Measurements from ENCODE around the gene STX8.
A peak's percentile ranks its signal among the peaks of the same experiment; 100 is the strongest.
"Not testable (repeated sequence)": the region's sequence is repeated elsewhere in the genome, so short reads cannot be mapped to it uniquely, and the experiment has no call there.

The STX8 gene, protein sequence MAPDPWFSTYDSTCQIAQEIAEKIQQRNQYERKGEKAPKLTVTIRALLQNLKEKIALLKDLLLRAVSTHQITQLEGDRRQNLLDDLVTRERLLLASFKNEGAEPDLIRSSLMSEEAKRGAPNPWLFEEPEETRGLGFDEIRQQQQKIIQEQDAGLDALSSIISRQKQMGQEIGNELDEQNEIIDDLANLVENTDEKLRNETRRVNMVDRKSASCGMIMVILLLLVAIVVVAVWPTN

DNA sequence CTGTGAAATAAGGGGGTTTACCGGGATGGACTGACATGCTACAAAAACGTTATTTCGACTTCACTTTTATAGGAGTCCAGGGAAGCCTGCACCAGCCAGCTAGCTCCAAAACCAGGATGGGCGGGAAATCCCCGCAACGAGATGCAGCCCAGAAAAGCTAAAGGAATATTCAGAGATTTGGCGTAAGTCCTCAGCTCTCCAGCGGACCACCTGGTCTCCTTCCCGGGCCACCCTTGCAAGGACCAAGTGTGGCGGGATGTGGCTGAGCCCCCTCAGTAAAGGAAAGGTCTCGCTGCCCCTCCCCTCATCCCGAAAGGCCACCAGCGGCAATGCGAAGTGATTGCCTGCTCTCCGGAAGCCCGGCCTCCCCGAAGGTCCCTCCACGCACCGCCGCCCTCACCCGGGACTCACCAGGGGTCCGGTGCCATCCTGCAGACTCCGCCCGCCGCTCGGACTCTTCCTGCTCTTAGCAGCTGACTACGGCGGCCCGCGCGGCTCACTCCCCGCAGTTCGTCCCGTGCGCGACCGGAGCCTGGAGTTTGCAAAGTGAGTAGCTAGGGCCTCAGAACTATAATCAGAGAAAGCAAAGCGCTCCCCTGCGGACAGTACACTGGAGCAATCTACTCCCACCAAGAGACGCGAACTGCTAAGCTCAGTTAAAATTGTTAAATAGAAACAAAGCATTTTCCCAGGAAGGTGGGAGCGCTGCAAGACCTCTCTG is at the start of gene STX8:
TSS of gene STX8 (minus strand) at position 440 of the 721 bp plus-strand sequence. CDS start at position 428, 12 bp downstream.
- DNase-seq: peak; percentile 46

DNA sequence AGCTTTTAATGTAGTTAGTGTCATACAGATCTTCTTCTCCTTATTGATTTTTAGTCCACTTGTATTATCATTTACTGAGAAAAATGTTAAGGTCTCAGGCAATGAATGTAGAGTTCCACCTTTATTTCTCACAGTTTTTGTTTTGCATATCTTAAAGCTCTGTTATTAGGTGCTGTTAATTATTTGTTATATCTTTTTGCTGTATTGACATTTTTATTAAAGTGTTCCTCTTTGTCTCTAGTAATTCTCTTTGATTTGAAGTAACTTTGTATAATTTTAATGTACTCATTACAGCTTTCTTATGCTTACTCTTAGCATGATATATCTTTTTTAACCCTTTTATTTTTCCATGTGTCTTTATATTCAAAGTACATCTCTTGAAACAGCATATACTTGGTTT is 47.3 kb upstream of the STX8 start:
- DNase-seq: no peak

DNA sequence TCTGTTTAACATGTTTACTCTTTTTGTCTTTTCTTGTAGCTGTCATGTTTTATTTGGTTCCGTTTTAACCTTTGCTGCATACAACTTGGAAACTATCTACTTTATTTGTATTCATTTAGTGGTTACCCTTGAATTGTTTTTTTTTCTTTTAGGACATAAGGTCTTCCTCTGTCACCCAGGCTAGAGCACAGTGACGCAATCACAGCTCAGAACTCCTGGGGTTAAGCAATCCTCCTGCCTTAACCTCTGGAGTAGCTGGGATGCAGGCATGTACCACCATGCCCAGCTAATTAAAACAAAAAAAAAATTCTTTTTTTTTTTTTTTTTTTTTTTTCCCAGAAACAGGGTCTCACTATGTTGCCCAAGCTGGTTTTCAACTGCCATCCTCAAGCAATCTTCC is 39.9 kb upstream of the STX8 start:
- peak; percentile 5 for DNase-seq

DNA sequence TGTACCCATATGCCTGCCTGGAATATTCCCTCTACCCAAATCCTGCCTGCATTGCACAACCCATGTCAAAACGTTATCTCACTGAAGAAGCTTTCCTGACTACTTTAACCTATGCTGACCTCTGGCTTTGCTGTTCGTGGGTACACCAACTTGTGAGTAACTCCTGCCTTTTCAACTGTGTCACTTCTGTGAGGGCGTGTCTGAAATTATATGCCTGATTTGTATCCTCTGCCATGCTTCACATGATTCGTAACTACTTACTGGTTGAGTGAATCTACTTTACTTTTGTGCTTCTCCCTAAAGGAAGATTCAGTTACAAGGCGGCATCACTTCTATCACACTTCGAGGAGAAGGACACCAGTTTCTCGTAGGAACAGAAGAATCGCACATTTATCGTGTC is 36.4 kb upstream of the STX8 start:
- no peak for DNase-seq

DNA sequence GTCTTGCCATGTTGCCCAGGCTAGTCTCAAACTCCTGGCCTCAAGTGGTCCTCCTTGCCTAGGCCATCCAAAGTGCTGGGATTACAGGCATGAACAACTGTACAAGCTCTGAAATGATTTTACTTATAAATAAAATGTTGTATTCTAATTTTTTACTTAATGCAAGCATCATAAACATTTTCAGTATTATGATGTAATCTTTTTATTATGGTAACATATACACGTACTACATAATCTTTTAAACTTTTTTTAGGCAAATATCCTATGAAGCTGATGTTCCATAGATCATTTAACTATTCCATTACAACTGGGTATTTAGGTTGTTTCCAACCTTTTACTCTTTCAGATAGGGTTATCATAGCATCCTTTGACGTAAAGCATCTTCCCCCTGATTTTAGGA is 35.9 kb upstream of the STX8 start:
- DNase-seq: no peak

DNA sequence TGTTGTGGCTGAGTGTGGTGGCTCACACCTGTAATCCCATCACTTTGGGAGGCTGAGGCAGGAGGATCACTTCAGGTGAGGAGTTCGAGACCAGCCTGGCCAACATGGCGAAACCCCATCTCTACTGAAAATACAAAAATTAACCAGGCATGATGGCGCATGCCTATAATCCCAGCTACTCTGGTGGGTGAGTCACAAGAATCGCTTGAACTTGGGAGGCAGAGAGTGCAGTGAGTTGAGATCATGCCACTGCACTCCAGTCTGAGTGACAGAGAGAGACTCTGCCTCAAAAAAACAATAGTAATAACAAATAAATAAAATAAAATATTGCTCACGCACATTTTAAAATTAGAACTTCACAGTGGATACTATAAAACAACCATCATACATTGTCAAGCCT is 31.4 kb upstream of the STX8 start:
- DNase-seq: not testable (repeated sequence)

DNA sequence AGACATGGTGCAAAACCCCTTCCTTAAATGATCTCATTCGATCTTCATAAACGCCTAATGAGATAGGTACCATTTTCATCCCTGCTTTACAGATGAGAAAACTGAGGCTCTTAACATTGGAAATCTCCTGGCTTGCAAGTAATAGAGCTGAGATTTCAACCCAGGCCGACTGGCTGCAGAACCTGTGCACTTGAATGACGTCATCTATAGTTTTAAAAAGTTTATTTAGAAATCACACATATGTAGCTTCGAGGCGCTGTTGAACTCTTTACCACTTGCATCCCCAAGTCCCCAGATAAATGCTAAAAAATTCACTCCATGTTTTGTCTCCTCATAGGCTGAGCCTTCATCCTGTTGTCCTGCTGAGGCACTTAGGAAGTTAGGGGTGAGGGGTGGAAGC is 30.8 kb upstream of the STX8 start:
- no peak for DNase-seq

DNA sequence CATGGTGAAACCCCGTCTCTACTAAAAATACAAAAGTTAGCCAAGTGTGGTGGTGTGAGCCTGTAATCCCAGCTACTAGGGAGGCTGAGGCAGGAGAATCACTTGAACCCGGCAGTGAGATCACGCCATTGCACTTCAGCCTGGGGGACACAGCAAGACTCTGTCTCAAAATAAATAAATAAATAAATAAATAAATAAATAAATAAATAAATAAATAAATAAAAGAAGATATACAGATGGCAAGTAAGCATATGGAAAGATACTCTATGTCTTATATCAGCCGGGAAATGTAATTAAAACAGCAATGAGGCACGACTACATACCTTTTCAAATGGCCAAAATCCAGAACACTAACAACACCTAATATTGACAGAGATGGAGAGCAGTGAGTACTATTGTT is 29.0 kb upstream of the STX8 start:
- DNase-seq: not testable (repeated sequence)

DNA sequence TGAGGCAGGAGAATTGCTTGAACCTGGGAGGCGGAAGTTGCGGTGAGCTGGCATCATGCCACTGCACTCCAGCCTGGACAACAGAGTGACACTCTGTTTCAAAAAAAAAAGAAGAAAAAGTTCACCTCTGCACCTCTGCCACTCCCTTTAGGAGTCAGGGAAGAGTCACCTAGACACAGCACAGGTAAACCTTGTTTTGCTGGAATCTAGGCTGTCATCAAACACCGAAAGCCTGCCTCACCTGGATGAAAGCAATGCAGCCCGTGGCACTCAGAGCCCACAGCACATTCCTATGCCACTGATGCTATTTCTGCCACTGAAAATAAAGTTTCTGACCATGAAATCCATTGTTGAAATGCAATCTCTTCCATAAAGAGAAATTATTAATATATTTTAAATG is 23.0 kb upstream of the STX8 start:
- DNase-seq: no peak

DNA sequence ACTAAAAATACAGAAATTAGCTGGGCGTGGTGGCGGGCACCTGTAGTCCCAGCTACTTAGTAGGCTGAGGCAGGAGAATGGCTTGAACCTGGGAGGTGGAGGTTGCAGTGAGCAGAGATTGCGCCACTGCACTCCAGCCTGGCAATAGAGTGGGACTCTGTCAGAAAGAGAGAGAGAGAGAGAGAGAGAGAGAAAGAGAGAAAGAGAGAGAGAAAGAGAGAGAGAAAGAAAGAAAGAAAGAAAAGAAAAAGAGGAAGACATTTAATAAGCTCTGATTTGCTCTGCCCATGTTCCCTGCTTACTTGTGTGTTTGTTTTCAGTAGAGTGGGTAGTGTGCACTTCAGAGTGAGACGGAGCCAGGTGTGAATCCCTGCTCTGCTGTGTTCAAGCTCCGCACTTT is 22.0 kb upstream of the STX8 start:
- DNase-seq: not testable (repeated sequence)

DNA sequence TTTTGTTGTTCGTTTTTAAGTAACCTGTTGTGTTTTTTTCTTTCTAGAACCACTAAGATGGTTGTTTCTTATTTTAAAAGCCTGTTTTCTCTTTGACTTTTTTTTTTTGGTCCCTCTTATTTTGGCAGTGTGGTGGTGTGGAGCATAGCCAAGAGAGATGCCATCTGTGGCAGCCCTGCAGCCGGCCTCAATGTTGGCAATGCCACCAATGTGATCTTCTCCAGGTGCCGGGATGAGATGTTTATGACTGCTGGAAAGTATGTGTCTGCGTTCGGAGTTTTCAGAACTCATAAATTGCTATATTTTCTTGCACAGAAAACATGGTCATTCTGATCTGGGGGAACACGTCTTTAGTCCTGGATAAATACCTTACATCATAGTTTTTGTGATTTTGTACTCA is 18.4 kb upstream of the STX8 start:
- DNase-seq: no peak

DNA sequence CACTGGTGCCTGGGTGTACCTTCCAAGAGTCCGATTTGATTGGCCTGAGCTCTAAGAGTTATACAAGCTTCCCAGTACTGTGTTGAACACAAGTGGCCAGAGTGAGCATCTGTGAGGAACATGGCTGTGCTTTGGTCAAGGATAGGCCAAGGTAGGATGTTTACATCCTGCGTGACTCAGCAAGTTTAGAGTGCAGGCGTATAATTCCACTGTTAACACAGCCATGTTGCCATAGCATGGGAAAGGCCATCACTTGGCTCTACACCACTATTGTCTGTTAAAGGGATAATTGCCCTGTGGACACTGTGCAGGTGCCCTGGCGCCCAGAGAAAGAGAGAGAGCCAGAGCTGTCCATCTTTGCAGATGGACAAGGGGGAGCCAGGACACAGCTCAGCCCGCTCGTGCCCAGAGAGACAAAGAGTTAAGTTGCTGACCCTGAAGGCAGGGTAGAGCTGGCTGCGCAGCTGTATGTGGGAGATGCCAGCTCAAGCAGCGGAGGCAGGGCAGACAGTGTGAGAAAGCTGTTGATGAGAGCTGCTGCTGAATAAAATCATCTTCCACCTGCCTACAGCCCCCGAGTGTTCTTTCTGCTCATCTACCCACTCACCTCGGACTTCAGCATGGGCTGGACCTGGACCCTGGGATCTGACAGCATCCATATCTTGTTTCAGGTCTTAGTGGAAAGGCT is 12.5 kb upstream of the STX8 start:
- DNase-seq: no peak

DNA sequence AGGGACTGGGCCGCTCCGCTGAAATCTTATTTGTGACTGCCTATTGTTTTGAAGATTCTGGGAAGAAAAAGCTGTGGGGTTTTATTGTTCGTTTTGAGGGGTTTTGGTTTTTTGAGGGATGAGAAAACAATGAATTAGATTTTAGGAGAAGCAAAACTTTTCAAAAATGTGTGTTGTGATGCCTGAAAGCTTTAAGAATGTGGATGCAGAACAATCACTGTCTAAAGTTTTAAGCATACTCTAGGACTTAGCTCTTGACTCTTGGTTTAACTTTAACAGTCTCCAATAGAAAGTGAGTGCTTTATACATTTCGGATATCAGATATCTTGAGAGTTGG is 1.7 kb upstream of the STX8 start:
- no peak for DNase-seq

DNA sequence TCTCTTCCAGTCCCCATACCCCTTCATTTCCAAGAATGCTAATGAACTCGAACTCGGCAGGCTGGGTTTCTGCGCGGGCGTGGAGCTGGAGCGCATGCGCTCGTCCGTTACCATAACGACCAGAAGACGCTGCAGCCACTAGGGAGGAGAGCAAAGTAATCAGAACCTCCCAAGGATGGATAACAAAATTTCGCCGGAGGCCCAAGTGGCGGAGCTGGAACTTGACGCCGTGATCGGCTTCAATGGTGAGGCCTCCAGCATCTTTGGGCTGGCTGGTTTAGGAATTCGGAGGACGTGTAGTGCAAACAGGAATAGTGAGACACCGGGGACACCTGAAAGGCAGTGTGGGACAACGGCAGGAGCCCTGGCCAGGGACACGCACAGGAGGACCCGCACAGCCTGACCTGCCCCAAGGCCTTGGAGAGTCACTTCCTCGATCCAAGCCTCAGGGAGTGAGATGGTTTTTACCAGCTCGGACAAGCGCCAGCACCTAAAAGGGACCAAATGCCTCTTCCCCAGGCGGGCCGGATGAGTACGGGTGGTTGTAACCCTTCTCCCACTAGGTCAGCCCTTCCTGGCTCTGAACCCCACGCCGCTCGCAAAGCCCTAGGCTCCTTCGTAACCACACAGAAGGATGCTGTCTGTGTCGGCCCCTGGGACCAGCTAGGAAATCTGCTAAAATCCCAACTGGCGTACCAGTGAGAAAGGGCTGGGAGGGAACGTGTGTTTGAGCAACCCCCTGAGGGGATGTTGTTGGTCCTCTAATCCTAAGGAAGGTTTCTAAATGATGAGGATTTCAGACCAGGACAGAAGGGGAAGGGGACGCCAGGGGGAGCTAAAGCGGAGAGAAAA is 1.1 kb upstream of the STX8 start, which contains the start of gene CFAP52:
TSS of gene CFAP52 (plus strand) at position 122 of the 852 bp plus-strand sequence. CDS start at position 176, 54 bp downstream.
- peak; percentile 35 for DNase-seq

DNA sequence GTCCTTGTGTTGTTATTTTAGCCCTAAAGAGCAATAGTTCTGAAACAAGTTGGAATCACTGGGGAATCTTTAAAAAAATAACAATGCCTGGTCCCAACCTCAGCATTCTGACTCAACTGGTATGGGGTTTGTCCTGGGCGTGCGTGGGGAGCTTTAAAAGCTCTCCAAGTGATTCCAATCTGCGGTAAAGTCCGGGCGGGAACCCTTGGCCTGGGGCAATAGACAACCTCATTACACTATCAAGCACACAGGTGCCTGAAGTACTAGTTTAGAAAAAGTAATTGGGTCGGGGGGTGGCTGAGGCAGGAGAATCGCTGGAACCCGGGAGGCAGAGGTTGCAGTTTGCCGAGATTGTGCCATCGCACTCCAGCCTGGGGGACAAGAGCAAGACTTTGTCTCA is 4.4 kb downstream of the STX8 start:
- DNase-seq: no peak

DNA sequence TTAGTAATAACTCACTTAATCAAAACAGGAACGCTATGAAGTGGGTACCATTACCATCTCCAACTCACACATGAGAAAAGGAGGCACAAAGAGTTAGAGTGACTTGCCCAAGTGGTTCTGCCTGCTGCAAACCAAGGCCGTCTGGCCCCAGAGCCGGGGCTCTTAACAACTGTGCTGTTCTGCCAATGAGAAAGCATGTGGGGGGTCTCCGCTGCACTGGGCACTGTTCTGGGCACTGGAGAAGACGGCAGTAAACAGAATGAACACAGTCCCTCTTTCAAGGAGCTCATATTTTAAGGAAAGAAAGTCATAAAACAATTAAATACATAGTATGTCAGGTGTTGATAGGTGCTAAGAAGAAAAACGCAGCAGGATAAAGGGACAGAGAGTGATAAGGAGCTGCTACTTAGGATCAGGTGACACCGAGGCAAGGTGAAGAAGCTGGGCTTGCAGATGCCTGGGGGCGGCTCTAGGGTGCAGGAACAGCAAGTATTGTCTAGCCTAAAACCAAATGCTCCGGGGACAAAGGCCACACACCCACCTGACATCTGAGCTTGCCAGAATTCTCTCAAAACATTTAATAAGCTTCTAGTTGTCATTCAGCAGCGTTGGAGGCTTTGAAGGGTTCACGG is 6.5 kb downstream of the STX8 start:
- no peak for DNase-seq

DNA sequence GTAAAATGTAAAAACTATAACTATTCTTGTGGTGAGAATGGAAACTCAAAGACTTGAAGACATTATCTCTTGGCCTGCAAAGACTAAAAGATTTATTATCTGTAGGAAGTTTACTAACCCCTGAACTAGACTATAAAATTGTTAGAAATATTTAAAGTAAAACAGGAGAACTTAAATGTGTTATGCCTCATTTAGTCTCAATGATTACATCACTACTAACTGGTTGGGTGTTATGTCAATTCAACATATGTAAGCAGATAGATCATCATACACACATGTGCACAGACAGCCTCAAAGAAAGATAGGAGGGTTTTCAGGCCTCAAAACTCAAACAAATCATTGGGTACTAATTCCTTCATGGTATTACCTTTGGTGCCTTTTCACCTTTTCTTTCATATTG is 7.6 kb downstream of the STX8 start:
- DNase-seq: no peak

DNA sequence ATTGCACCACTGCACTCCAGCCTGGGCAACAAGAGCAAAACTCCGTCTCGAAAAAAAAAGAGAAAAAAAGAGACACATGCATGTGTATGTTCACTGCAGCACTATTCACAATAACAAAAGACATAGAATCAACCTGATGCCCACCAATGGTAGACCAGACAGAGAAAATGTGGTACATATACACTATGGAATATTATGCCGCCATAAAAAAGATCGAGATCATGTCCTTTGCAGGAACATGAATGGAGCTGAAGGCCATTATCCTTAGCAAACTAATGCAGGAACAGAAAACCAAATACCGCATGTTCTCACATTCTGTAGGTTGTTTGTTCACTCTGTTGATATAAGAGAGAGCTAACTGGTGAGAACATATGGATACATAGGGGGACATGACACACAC is 8.9 kb downstream of the STX8 start:
- DNase-seq: not testable (repeated sequence)

DNA sequence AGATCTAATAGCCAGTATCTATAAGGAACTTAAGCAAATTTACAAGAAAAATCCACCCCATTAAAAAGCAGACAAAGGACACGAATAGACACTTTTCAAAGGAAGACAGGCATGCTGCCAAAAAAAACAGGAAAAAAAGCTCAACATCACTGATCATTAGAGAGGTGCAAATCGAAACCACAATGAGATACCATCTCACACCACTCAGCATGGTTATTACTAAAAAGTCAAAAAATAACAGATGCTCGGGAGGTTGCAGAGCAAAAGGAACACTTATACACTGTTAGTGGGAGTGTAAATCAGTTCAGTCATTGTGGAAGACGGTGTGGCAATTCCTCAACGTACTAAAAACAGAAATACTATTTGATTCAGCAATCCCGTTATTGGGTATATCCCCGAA is 9.6 kb downstream of the STX8 start:
- DNase-seq: peak; percentile 18

DNA sequence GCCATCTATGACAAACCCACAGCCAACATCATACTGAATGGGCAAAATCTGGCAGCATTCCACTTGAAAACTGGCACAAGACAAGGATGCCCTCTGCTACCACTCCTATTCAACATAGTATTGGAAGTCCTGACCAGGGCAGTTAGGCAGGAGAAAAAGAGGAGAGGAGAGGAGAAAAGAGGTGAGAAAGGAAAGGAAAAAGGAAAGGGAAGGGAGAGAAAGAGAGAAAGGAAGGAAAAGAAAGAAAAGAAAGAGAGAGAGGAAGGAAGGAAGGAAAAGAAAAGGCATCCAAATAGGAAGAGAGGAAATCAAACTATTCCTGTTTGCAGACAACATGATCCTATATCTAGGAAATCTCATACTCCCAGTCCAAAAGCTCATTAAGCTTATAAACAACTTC is 11.5 kb downstream of the STX8 start:
- no peak for DNase-seq

DNA sequence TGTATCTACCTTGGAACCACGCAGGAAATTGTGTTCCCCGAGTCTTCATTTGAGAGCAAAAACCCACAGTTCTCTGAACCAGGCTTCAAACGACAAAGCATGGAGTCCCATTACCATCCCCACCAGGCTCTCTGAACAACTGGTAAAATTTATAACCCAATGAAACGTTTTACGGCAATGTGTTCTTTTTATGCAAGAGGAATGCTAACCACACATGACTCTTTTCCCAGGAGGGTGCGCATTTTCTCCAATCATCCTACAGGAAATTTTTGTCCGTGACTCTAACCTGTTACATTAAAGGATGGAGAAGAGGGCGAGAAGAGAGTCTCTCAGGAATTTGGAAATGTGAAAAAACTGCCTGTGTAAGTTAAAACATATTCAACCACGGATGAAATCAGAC is 17.8 kb downstream of the STX8 start:
- no peak for DNase-seq

DNA sequence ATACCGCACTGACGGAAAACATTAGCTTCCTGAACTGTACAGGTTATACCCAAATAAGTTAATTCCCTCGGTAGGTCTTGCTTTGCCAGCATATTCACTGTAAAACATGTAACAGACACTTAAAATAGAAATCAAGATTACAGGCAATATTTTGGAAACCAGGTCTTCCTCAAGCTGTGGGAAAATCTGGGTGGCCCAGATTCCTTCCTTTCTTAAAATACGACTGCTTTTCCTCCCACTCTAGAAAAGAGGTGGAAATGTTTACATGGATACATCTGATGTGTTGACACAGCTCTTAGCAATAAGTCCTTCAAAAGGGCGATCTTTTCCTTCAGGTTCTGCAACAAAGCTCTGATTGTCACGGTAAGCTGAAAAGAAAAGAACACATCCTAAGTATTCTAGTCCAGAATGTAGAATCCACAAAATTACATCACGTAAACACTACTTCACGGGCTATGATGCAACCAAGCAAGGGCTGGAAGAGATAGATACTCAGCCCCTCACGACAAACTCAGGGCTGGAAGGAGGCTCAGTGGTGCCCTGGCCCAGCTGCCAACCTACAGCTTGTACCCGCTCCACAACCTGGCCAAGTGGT is 18.4 kb downstream of the STX8 start:
- DNase-seq: no peak

All from NCI-H2171 treated with DMSO at 0.1 percent for 48 hours (cell line).